GM06990 (cell line): ENCODE results near the gene RFX7.

Experiments used
- DNase-seq: peaks from one replicate; pipeline ENCODE4 v3.0.0-alpha.2; 2011; ENCODE audit not compliant: insufficient read length; ENCODE audit errors: extremely low read depth
- H3K27me3 ChIP-seq: replicated peaks from 2 replicates; pipeline ENCODE4 v1.6.0; 2011; ENCODE audit warnings: low read length; ENCODE audit not compliant: control insufficient read depth, insufficient read depth
- H3K36me3 ChIP-seq: 2 replicates; pipeline ENCODE4 v1.5.1; 2011; ENCODE audit warnings: low read length; ENCODE audit not compliant: control insufficient read depth, insufficient read depth
- H3K4me3 ChIP-seq: replicated peaks from 2 replicates; pipeline ENCODE4 v1.5.1; 2011; ENCODE audit warnings: low read depth, mild to moderate bottlenecking, control low read depth, low read length
- TF ChIP-seq, protein P1 (sequence below): IDR thresholded peaks from 2 replicates; pipeline ENCODE4 v1.5.1; 2011; ENCODE audit warnings: low read length, control low read depth, mild to moderate bottlenecking, inconsistent platforms; ENCODE audit not compliant: insufficient read depth, poor library complexity, severe bottlenecking

Gene RFX7

DNA sequence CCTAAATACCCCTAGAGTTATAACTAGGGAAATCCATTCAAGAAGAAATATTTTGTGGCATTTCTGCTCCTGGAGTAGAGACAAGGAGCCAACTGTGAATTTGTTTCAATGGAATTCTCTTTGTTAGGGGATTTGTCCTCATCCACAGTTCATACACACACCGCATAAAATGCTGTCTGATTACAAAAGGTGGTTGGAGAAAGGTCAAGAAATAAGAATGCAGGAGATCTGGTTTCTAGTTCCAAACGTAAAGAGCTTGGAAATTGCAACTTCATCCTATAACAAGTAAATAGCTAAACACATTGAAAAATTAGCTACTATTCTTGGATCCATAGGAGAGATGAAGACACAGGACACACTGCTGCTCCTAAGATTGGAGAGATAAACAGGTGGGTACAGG, 184.0 kb downstream of the RFX7 start:
- no peaks in the 10 kb centered on the region for H3K27me3 ChIP-seq
- no peak for DNase-seq
- no peaks in the 10 kb centered on the region for H3K36me3 ChIP-seq
- H3K4me3 ChIP-seq, result no peak overlapping the region
- TF ChIP-seq, protein P1, sequence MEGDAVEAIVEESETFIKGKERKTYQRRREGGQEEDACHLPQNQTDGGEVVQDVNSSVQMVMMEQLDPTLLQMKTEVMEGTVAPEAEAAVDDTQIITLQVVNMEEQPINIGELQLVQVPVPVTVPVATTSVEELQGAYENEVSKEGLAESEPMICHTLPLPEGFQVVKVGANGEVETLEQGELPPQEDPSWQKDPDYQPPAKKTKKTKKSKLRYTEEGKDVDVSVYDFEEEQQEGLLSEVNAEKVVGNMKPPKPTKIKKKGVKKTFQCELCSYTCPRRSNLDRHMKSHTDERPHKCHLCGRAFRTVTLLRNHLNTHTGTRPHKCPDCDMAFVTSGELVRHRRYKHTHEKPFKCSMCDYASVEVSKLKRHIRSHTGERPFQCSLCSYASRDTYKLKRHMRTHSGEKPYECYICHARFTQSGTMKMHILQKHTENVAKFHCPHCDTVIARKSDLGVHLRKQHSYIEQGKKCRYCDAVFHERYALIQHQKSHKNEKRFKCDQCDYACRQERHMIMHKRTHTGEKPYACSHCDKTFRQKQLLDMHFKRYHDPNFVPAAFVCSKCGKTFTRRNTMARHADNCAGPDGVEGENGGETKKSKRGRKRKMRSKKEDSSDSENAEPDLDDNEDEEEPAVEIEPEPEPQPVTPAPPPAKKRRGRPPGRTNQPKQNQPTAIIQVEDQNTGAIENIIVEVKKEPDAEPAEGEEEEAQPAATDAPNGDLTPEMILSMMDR, result no peak

DNA sequence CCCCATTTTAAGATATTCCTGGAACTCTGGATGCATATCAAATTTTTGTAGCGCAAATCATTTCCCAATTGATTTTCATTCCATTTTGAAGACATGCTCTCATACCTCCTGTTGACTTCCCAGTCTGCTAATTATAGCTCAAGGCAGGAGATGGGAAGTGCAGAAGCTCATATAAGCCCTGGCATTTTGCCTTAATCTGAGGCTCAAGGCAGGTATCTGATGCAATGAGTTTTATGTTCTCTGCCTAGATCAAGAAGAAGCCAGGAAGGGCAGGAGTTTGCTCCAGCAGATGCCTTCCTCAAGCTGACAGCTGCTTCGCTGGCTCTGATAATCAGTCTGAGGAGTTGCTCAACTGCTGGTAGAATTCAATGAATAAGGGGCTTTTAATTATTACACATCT, 184.7 kb downstream of the RFX7 start:
- no peaks in the 10 kb centered on the region for H3K27me3 ChIP-seq
- no peak for DNase-seq
- no peak overlapping the region for H3K4me3 ChIP-seq
- no peaks in the 10 kb centered on the region for H3K36me3 ChIP-seq
- TF ChIP-seq, protein P1, result no peak

DNA sequence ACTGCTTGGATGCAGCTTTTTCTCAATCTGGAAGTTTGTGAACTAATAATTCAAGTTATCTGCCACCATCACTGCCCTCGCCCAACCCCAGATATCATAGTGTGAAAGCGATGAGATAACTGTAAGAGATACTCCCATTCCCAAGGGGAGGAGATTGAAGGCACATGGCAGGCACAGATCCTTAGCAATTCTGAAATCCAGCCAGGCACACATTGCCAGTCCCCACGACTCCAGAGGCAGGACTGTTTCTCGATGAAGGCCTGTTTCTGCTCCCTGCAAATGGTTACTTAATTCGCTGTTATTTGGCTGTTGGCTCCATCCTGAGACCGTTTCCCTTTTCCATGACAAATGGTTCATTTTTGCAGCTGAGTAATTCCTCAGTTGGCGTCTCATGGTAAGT, 187.1 kb downstream of the RFX7 start:
- H3K36me3 ChIP-seq, result no peaks in the 10 kb centered on the region
- H3K4me3 ChIP-seq, result no peak overlapping the region
- no peaks in the 10 kb centered on the region for H3K27me3 ChIP-seq
- TF ChIP-seq, protein P1, result no peak
- no peak for DNase-seq

DNA sequence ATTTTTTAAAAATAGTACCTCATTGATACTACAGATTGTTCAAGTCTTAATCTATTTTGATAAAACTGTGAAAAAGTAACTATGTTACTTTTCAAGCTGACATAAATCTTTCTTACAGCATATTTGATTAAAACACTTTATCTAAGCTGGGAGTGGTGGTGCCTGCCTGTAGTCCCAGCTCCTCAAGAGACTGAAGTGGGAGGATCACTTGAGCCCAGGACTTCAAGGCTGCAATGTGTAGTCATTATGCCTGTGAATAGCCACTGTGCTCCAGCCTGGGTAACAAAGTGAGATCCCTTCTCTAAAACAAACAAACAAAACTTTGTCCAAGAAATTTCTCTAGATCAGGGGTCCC, 190.7 kb downstream of the RFX7 start:
- DNase-seq, result no peak
- no peaks in the 10 kb centered on the region for H3K36me3 ChIP-seq
- H3K27me3 ChIP-seq, result no peaks in the 10 kb centered on the region
- H3K4me3 ChIP-seq, result no peak overlapping the region
- TF ChIP-seq, protein P1, result no peak

DNA sequence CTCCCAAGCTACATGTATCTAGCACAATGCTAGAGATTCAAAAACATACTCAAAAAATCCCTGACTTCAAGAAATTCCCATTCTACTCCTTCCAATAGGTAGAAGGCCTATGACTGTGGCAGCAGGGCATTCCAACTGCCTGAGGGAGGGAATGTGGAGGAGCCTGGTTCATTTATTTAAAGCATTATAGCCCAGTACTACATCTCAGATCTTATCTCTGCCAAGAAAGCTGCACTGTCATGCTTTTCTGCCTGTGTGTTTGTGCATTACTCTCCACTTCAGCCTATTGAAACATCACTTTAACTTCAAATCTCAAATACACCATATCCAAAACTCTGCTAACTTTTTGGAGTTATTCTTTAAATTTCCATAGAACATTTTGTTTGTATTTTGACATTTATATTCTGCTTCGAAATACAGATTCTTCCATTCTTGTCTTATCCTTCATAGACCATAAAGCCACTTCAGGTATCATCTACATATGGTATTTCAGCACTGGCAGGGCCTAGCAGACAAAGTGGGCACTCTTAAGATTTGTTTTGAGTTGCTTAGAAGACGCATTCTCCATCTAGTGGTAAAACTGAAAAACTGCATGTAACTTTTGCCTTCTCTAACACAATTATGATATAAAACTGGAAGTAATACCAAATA, 191.2 kb downstream of the RFX7 start:
- peak; percentile 3 for DNase-seq
- Histone ChIP-seq H3K4me3 (no peak overlapping the region), H3K27me3 (no peaks in the 10 kb centered on the region), H3K36me3 (no peaks in the 10 kb centered on the region)
- TF ChIP-seq, protein P1, result peak; percentile 80

DNA sequence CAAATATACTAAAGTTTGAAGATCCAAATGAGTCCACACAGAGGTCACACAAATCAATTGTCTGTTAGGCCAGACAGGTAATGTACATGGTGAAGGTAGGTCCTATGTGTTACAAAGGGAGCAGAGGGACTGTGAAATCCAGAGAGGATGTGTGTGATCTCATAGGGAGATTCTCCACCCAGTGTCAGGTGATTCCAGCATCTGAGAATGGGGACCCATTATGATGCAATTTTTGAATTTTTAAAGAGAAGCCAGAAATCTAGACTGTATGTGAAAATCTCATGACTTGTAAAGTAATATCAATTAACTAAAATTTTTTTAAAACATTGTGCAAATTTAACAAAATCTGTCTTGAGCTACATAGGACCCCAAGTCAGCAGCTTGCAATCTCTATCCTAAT, 192.0 kb downstream of the RFX7 start:
- Histone ChIP-seq H3K36me3 (no peaks in the 10 kb centered on the region), H3K27me3 (no peaks in the 10 kb centered on the region), H3K4me3 (no peak overlapping the region)
- no peak for DNase-seq
- TF ChIP-seq, protein P1, result no peak
